Stimulated activated CD8-positive, alpha-beta memory T cell treated with anti-CD3 and anti-CD28 coated beads, Interleukin-4, amount 100 ng/mL, for 1 hour (primary cell): ENCODE results near the gene ZNF664.

ENCODE experiments used
- DNase-seq, 2 donors: peaks; one replicate each; pipeline ENCODE4 v3.0.0-alpha.2; 2020; ENCODE audit warnings: low read depth in 2 of 2, low spot score in 1 of 2

ZNF664 gene

GRCh38 chr12:124007826-124008570 is 35.0 kb downstream of the ZNF664 start:
- DNase-seq = no peak

GRCh38 chr12:124008595-124008994 is 35.6 kb downstream of the ZNF664 start:
- no peak for DNase-seq

GRCh38 chr12:124009781-124010180 is 36.8 kb downstream of the ZNF664 start:
- DNase-seq = no peak

- DNase-seq = no peak
Observed at GRCh38 chr12:124010687-124011086, 37.7 kb downstream of the ZNF664 start.

GRCh38 chr12:124011435-124012115 is 38.6 kb downstream of the ZNF664 start:
- no peak for DNase-seq

- DNase-seq = no peak
Observed at GRCh38 chr12:124013073-124013472, 40.1 kb downstream of the ZNF664 start.

- no peak for DNase-seq
Observed at GRCh38 chr12:124015494-124016461, 42.8 kb downstream of the ZNF664 start.

- DNase-seq = no peak
Observed at GRCh38 chr12:124017064-124017463, 44.0 kb downstream of the ZNF664 start.

GRCh38 chr12:124018539-124018938 is 45.5 kb downstream of the ZNF664 start:
- no peak for DNase-seq

GRCh38 chr12:124019115-124019514 is 46.1 kb downstream of the ZNF664 start:
- no peak for DNase-seq

GRCh38 chr12:124020514-124020949 is 47.5 kb downstream of the ZNF664 start:
- no peak for DNase-seq

- no peak for DNase-seq
Observed at GRCh38 chr12:124021007-124021406, 48.0 kb downstream of the ZNF664 start.

GRCh38 chr12:124022161-124022560 is 49.1 kb downstream of the ZNF664 start:
- no peak for DNase-seq

- DNase-seq = no peak
Observed at GRCh38 chr12:124024263-124024678, 51.3 kb downstream of the ZNF664 start.

- DNase-seq = no peak
Observed at GRCh38 chr12:124024776-124025175, 51.8 kb downstream of the ZNF664 start.

- no peak for DNase-seq
Observed at GRCh38 chr12:124025661-124026060, 52.6 kb downstream of the ZNF664 start.

GRCh38 chr12:124026755-124027745 is 54.0 kb downstream of the ZNF664 start:
- no peak for DNase-seq

- no peak for DNase-seq
Observed at GRCh38 chr12:124027753-124028554, 54.9 kb downstream of the ZNF664 start.

- no peak for DNase-seq
Observed at GRCh38 chr12:124028555-124028925, 55.5 kb downstream of the ZNF664 start.
